AG08395 (cell line): ENCODE data around the gene SELPLG.
"Not testable (repeated sequence)": the region's sequence is repeated elsewhere in the genome, so short reads cannot be mapped to it uniquely, and the experiment has no call there.

Source experiments
- DNase-seq: peaks from one replicate; pipeline ENCODE4 v3.0.0; 2012; ENCODE audit warnings: mixed read lengths, low spot score

The SELPLG gene

GRCh38 chr12:108603743-108604142, 30.0 kb downstream of the SELPLG start:
- DNase-seq: no peak

GRCh38 chr12:108602976-108603704, 30.6 kb downstream of the SELPLG start:
- DNase-seq: no peak

GRCh38 chr12:108602209-108602705, 31.4 kb downstream of the SELPLG start:
- no peak for DNase-seq

- no peak for DNase-seq
These were observed 33.0 kb downstream of the SELPLG start for GRCh38 chr12:108600702-108601007.

GRCh38 chr12:108599948-108600701, 33.6 kb downstream of the SELPLG start:
- DNase-seq: no peak

GRCh38 chr12:108599541-108599940, 34.2 kb downstream of the SELPLG start:
- DNase-seq: no peak

- no peak for DNase-seq
These were observed 35.0 kb downstream of the SELPLG start for GRCh38 chr12:108598553-108599250.

GRCh38 chr12:108597559-108598471, 35.9 kb downstream of the SELPLG start, which contains the start of gene TMEM119:
Gene TMEM119 (minus strand): TSS chr12:108598084. CDS start chr12:108592383, 5,701 bp downstream.
- peak; percentile 84 for DNase-seq

GRCh38 chr12:108596854-108597558, 36.7 kb downstream of the SELPLG start:
- no peak for DNase-seq

- DNase-seq: no peak
These were observed 37.7 kb downstream of the SELPLG start for GRCh38 chr12:108595711-108596647.

- no peak for DNase-seq
These were observed 38.6 kb downstream of the SELPLG start for GRCh38 chr12:108594960-108595710.

GRCh38 chr12:108594323-108594903, 39.3 kb downstream of the SELPLG start:
- no peak for DNase-seq

GRCh38 chr12:108592033-108592909, 41.4 kb downstream of the SELPLG start:
- no peak for DNase-seq

- no peak for DNase-seq
These were observed 42.3 kb downstream of the SELPLG start for GRCh38 chr12:108591267-108591980.

- DNase-seq: not testable (repeated sequence)
These were observed 43.2 kb downstream of the SELPLG start for GRCh38 chr12:108590463-108590862.

- no peak for DNase-seq
These were observed 43.9 kb downstream of the SELPLG start for GRCh38 chr12:108589840-108590229.
